Activated naive CD4-positive, alpha-beta T cell treated with Interleukin-2 at 50 U/mL for 16 hours (primary cell): ENCODE data around the gene SLC6A11.

ENCODE experiments used
- DNase-seq: peaks from one replicate; pipeline ENCODE4 v3.0.0-alpha.2; 2020

SLC6A11 gene

DNA sequence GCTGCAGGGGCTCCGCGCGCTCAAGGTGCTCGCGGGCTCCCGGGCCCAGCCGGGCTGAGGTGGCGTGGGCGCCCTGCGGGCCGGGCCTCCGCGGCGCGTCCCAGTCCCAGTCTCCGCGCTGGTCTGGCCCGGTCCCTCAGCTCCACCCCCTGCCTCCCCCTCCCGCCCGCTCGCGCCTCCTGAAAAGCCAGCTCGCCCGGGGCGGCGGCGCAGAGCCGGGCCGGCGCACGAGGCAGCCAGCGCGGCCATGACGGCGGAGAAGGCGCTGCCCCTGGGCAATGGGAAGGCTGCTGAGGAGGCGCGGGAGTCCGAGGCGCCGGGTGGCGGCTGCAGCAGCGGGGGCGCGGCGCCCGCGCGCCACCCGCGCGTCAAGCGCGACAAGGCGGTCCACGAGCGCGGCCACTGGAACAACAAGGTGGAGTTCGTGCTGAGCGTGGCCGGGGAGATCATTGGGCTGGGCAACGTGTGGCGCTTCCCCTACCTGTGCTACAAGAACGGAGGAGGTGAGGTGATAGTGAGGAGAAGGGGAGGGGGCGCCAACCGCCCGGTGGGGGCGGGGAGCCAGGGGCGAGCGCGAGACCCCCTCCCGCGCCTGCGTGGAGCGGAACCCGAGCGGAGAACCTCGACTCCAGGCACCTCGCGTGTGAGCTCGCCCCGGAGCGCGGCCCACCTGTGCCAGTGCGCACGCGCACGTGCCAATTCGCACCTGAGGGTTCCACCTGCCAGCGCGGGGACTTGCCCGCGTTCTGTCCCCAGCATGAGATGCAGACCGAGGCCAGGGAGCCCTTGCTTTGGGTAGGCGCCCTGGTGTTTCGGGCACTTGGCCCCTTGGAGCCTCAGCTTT, at the start of gene SLC6A11:
Gene SLC6A11, plus strand, starts transcription at position 210 of the 844 bp plus-strand sequence. Its CDS starts 38 bp downstream, at position 248.
- no peak for DNase-seq

GRCh38 chr3:10768708-10769394, 47.2 kb upstream of the SLC6A11 start:
- no peak for DNase-seq

GRCh38 chr3:10770547-10770946, 45.5 kb upstream of the SLC6A11 start:
- no peak for DNase-seq

DNA sequence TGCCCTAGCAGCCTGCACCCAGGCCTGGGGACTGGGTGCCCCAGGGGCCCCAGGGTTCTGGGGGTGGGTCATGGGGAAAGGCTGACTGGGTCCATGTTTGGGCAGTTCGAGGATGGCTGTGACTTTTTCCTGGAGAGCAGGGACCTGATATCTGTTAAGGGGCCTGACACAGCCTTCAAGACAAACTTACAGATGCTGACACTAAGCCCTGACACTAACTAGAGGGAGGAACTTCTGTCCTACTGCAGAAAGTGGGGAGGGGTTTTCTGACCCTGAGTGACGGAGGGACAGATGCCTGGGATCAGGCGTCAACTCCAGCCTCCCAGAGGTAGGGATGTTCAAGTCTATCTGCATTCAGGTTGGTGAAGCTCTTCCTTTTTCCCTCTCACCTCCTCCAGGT, 45.0 kb upstream of the SLC6A11 start:
- no peak for DNase-seq

DNA sequence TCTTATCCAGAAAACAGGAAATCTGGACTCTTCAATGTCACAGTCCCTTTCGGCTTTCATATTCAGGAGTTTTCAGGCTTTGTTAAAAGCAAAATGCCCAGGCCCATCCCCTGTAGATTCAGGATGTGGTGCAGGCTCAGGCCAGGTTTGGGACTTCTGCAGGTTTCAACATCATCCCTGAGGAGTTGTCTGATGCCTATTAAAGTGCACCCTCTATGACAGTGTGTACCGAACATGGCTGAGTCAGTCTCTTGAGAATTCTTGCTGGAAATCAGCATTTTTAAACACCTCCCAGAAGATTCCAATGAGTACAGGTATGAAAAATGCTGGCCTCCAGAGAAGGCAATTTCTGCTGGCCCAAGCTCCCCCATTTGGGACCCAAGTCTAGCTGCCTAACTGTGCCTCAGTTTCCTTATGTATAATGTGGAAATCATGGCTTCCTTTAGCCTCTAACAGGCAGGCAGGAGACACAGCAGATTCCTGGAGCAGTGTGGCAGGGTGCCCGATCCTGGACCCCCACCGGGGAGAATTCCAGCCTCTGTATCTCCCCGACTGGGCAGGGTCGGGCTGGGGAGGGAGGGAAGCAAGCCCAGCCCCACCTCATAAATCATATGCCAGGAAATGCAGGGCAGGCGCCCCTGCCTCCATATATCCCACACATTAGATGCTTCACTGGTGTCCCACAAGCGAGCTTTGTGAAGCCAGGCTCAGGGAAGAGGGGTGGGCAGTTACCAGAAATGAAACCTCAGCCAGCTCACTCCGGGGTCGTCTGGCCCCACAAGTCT, 44.4 kb upstream of the SLC6A11 start:
- no peak for DNase-seq

- no peak for DNase-seq
Observed at GRCh38 chr3:10772271-10773161, 43.5 kb upstream of the SLC6A11 start.

DNA sequence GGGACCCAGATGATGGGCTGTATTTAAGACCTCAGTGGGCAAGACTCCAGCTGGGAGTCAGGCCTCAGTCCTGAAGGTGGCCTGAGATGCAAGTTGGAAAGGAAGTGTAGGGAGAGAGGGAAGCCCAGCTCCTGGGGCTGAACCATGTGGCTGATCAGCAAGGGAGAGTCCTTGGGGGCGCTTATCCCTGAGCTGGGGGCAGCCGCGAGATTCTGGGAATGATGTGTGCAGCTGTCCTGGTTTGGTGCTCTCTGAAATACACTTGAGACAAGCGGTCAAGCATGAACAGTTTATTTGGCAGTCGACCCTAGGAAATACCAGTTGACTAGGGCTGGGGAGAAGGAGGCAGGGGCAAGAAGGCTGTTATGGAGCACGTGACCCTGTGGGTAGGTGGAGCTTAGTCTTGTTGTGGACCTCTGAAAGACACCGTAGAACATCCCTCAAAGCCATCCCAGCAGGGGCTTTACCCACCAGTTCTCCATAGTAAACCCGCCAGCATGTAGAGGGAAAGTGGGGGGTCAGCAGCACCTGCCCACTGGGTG, 41.8 kb upstream of the SLC6A11 start:
- no peak for DNase-seq

DNA sequence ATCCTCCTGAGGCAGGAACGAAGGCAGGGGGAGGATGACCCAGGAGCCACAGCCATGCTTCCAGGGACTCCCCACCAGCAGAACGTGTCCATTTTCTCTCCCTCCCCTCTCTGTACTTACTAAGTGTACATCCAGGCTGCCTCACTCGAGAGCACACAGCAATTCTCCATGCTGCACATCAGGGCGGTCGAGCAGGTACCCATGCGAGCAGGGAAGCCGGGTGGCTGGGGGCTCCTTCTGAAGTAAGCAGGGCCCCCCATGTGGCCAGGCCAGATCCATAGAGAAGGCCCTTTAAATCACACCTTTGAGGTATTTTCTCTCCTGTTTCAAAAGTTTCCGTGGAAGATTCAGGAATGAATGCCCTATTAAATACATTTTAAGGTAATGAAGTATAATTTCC, 41.2 kb upstream of the SLC6A11 start:
- no peak for DNase-seq

DNA sequence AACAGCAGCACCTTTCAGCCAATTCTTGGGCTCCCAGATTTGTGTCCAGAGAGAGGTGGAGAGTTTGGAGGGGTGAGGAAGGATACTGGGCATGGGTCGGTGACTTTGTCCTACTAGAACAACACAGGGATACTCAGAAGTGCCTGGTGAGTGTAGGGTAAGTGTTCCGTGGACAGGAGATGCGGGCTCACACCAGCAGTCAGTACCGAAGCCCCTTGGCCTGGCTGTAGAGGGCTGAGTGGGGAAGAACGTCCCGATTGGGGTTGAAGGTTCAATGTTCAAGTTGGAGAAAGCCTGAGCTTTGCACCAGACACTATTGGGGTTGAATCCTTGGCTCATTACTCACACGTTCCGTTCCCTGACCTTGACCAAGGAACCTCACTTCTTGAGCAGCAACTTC, 40.8 kb upstream of the SLC6A11 start:
- no peak for DNase-seq

GRCh38 chr3:10775828-10776227, 40.2 kb upstream of the SLC6A11 start:
- DNase-seq = no peak

GRCh38 chr3:10777627-10778026, 38.4 kb upstream of the SLC6A11 start:
- DNase-seq = no peak

DNA sequence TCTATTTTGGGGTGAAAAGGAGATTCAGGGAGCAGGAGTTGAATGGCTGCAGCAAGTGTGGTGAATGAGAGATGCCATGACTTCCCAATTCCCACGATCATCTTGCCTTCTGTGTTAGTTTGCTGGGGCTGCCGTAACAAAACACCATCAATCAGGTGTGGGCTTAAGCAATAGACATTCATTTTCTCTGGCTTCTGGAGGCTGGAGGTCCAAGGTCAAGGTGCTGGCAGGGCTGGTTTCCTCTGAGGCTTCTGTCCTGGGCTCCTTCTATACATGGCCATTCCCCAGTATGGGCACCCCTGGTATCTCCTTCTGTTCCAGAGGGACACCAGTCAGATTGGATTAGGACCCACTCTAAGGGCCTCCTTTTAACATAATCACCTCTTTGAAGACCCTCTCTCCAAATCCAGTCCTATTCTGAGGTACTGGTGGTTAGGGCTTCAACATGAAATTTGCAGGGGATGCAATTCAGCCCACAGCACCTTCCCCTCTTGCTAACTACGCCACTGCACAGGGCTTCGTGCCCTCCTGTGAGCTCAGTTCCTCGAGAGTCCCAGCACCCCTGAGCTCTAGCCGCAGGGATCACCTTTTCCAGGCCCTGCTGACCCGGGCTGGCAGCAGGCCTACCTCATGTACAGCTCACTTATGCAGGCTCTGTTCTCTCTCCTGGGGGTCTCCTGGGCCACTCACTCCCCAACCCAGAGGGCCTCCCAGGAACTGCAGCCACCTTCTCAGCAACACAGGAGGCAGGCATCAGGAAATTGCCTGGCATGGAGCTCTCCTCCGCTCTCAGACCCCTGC, 37.3 kb upstream of the SLC6A11 start:
- no peak for DNase-seq

- DNase-seq = no peak
Observed at GRCh38 chr3:10779293-10779805, 36.7 kb upstream of the SLC6A11 start.

DNA sequence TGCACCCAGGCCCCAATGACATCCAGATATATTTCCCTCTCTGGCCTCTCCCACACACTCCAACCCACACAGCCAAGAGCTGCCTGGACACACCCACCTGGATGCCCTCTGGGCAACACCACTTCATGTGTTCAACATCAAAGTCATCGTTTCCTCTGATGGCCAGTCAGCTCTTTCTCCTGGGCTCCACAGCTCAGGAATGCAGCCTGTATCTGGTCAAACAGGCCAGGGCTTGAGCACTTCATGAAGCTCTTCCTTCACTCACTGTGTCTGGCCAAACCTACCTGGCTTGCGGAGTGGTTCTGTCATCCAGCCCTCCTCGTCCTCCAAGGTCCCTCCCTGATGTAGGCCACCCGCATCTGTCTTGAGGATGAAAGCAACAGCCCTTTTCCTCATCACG, 35.8 kb upstream of the SLC6A11 start:
- no peak for DNase-seq

DNA sequence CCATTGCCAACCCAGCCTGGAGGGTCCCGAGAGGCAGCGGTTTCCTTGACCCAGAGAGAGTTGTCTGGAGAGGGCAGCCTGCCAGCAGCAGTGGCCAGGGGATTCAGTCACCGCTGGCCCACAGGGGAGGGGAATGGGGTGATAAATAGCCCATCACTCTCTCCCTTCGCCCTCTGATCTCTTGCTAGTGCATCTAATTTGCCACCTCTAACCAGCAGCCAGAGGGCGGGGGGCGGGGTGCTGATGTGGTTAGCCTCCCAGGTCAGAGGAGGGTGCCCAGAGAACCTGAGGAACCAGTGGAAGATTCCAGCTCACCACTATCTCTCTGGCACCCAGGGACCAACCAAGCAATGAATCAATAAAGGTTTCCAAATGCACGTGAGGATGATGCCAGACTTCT, 35.1 kb upstream of the SLC6A11 start:
- DNase-seq = no peak

- no peak for DNase-seq
Observed at GRCh38 chr3:10781981-10782380, 34.0 kb upstream of the SLC6A11 start.

DNA sequence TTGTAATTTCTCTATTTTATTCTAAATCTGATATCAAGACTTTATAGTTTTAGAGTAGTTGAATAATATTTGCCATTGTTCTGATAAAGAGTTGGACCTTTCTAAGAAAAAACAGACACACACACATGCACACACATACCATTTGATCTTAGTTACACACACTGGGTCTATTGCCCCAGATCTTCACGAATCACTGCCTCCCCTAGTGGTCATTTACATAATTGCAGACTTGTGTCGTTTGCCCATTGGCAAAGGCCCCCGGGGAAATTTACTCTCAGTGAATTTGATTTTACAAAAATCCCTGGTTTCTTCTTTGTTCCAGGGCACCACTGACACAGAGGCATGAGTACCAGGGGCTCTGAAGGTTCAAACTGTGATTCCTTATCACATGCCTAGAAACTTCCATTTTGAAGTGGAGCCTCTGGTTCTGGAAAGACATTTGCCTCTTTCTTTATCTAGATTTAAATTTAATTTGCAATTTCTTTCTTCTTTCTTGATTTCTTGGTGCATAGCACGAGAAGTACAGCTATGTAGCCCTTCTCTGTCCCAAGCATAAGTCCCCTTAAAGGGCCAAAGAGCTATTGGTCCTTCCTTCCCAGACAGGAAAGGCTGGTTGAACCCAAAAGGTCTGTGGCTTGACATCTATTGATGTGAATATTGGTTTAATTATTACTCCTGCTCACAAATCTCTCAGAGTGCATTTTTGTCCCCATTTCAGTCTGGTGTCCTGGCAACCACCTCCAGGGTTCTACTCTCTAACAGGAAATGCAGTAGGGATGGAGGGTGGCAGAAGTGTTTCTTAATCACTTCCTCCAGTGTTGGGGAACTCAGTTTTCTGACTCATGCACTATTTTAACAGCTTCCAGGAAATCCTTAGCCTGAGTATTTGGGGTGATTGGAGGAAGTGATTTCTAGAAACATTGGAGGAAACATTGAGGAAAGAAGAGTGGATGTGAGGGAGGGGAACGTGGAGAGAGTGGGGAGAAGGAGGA, 32.4 kb upstream of the SLC6A11 start:
- DNase-seq = no peak

DNA sequence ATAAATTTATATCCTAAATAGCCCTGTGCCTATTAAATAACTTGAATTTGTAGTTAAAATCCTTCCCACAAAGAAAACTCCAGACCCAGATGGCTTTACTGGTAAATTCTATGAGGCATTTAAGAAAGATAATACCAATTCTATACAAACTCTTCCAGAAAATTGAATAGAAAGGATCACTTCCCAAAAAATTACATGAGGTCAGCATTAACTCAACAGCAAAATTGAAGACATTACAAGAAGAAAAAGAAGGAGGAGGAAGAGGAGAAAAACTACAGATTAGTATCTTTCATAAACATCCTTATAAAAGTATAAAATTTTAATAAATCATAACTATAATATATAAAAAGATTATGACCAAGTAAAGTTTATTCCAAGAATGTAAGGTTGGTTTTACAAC, 29.4 kb upstream of the SLC6A11 start:
- no peak for DNase-seq

GRCh38 chr3:10788451-10788850, 27.6 kb upstream of the SLC6A11 start:
- no peak for DNase-seq

- DNase-seq = no peak
Observed at GRCh38 chr3:10790713-10791112, 25.3 kb upstream of the SLC6A11 start.
